Panc1 (cell line): ENCODE data around the gene DAO. TPM values are rescaled to one million over a fixed set of nuclear protein-coding genes. Genes with fewer than 3 reads are reported as not detected.

Experiments
- ATAC-seq: fragments of 200-7000 bp; cut with Tn5 transposase; 2 replicates; pipeline ENCODE4 v1.9.1; 2020; ENCODE audit warnings: mild to moderate bottlenecking, moderate library complexity
- BruUV-seq: library from RNA; stranded (reverse); fragments of 400-500 nt; replicated peaks from 2 replicates; lab custom pipeline; 2021; lab: Mats Ljungman, UMichigan
- CTCF ChIA-PET: fragments of 300-600 bp; sonication (Branson Sonifier 250); formaldehyde crosslinking; loops from one replicate; lab custom pipeline; 2022; ENCODE audit warnings: antibody characterized with exemption; lab: Charles Lee
- POLR2A ChIA-PET: fragments of 300-600 bp; sonication (Branson Sonifier 250); formaldehyde crosslinking; loops from one replicate; lab custom pipeline; 2022; ENCODE audit warnings: antibody characterized with exemption; lab: Charles Lee
- DNase-seq: peaks from one replicate; pipeline ENCODE4 v3.0.0-alpha.2; 2010; ENCODE audit warnings: low read depth, low spot score
- H3K27ac ChIP-seq: 2 replicates; pipeline ENCODE4 v1.5.1; 2011; ENCODE audit warnings: mild to moderate bottlenecking, low read length, inconsistent platforms
- H3K27me3 ChIP-seq: fragments of 200-500 bp; sonication (Bioruptor generic); 2 replicates; pipeline ENCODE4 v1.6.0; 2014; ENCODE audit warnings: low read length, inconsistent platforms; ENCODE audit not compliant: control insufficient read depth, insufficient read depth
- H3K36me3 ChIP-seq: fragments of 200-500 bp; sonication (Bioruptor generic); 2 replicates; pipeline ENCODE4 v1.5.1; 2014; ENCODE audit warnings: inconsistent platforms, mild to moderate bottlenecking, low read length, moderate library complexity; ENCODE audit not compliant: control insufficient read depth, insufficient read depth
- H3K4me1 ChIP-seq: 2 replicates; pipeline ENCODE4 v1.5.1; 2011; ENCODE audit warnings: inconsistent platforms, mild to moderate bottlenecking, low read length, moderate library complexity; ENCODE audit not compliant: control insufficient read depth, insufficient read depth
- H3K4me3 ChIP-seq, 2 experiments: 2 replicates each; pipeline ENCODE4 v1.5.1; 2011 to 2012; ENCODE audit warnings: low read depth in 2 of 2, low read length in 2 of 2, mild to moderate bottlenecking in 2 of 2, inconsistent platforms in 1 of 2, moderate library complexity in 1 of 2
- H3K9me3 ChIP-seq: fragments of 200-500 bp; sonication (Bioruptor generic); 2 replicates; pipeline ENCODE4 v1.5.1; 2014; ENCODE audit warnings: low read depth, mild to moderate bottlenecking, inconsistent platforms, low read length, moderate library complexity; ENCODE audit not compliant: control insufficient read depth, insufficient read depth
- CTCF ChIP-seq: fragments of 450-650 bp; IDR thresholded peaks from 2 replicates; pipeline ENCODE4 v1.5.1; 2017; ENCODE audit warnings: mild to moderate bottlenecking
- POLR2AphosphoS5 ChIP-seq: IDR thresholded peaks from 2 replicates; pipeline ENCODE4 v1.6.1; 2012; ENCODE audit warnings: mild to moderate bottlenecking, low read depth, low read length, moderate library complexity
- SIN3A ChIP-seq: IDR thresholded peaks from 2 replicates; pipeline ENCODE4 v1.6.1; 2012; ENCODE audit warnings: low read depth, mild to moderate bottlenecking, low read length, moderate library complexity, borderline replicate concordance; ENCODE audit not compliant: insufficient read depth
- TCF7L2 ChIP-seq: IDR thresholded peaks from 2 replicates; pipeline ENCODE4 v1.6.1; 2011; ENCODE audit warnings: mild to moderate bottlenecking, low read depth, low read length, inconsistent platforms
- in situ Hi-C: cut with HindIII; loops from 2 replicates; pipeline ENCODE4 v1.10.0; 2016; ENCODE audit warnings: low sequenced_read_pairs, low pct_unique_long_range_greater_than_20kb
- intact Hi-C: fragments of 100-400 bp; cut with micrococcal nuclease; formaldehyde crosslinking; loops from one replicate; pipeline ENCODE4 v1.10.0; 2022; ENCODE audit not compliant: unreplicated experiment
- total RNA-seq: library from RNA; stranded (reverse); gene quantifications from one replicate; pipeline ENCODE4 v1.2.1, GENCODE V29; 2021; ENCODE audit not compliant: unreplicated experiment
- TF ChIP-seq, protein P1 (sequence below), 2 experiments: IDR thresholded peaks; 2 replicates each; pipeline ENCODE4 v1.6.1; 2011 to 2012; ENCODE audit warnings: low read depth in 2 of 2, control low read depth in 1 of 2, low read length in 1 of 2, mild to moderate bottlenecking in 1 of 2, moderate library complexity in 1 of 2; ENCODE audit not compliant: insufficient read depth in 1 of 2

Gene DAO
- total RNA-seq, 1 experiment from 2014 or later, result not detected

- Histone ChIP-seq H3K9me3 (no peaks in the 10 kb centered on the region), H3K27ac (no peak overlapping the region), H3K27me3 (peaks cover 3% of the 10 kb centered on the region; the same call in 1 of the 2 replicates), H3K36me3 (no peaks in the 10 kb centered on the region), H3K4me3 (no peak overlapping the region), H3K4me1 (no peaks in the 10 kb centered on the region)
- ChIA-PET CTCF (no interaction called here), POLR2A (no interaction called here)
- BruUV-seq, result no TSS peak
- DNase-seq (no peak), ATAC-seq (no peak)
- intact Hi-C loops (no loop called here), in situ Hi-C loops (no loop called here)
- TF ChIP-seq SIN3A, result no peak
Observed at GRCh38 chr12:108930155-108930554, 50.3 kb downstream of the DAO start.

- no TSS peak for BruUV-seq
- ChIA-PET POLR2A (no interaction called here), CTCF (no interaction called here)
- no peak for DNase-seq
- Histone ChIP-seq H3K27ac (no peak overlapping the region), H3K27me3 (peaks cover 3% of the 10 kb centered on the region; the same call in 1 of the 2 replicates), H3K4me3 (no peak overlapping the region), H3K4me1 (no peaks in the 10 kb centered on the region), H3K36me3 (no peaks in the 10 kb centered on the region), H3K9me3 (no peaks in the 10 kb centered on the region)
- intact Hi-C loops, result no loop called here
- in situ Hi-C loops, result no loop called here
- ATAC-seq, result no peak
- no peak for TF ChIP-seq POLR2AphosphoS5
- TF ChIP-seq, protein P1, sequence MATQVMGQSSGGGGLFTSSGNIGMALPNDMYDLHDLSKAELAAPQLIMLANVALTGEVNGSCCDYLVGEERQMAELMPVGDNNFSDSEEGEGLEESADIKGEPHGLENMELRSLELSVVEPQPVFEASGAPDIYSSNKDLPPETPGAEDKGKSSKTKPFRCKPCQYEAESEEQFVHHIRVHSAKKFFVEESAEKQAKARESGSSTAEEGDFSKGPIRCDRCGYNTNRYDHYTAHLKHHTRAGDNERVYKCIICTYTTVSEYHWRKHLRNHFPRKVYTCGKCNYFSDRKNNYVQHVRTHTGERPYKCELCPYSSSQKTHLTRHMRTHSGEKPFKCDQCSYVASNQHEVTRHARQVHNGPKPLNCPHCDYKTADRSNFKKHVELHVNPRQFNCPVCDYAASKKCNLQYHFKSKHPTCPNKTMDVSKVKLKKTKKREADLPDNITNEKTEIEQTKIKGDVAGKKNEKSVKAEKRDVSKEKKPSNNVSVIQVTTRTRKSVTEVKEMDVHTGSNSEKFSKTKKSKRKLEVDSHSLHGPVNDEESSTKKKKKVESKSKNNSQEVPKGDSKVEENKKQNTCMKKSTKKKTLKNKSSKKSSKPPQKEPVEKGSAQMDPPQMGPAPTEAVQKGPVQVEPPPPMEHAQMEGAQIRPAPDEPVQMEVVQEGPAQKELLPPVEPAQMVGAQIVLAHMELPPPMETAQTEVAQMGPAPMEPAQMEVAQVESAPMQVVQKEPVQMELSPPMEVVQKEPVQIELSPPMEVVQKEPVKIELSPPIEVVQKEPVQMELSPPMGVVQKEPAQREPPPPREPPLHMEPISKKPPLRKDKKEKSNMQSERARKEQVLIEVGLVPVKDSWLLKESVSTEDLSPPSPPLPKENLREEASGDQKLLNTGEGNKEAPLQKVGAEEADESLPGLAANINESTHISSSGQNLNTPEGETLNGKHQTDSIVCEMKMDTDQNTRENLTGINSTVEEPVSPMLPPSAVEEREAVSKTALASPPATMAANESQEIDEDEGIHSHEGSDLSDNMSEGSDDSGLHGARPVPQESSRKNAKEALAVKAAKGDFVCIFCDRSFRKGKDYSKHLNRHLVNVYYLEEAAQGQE (IDR thresholded peaks at IDR 0.05; ENCODE audit: insufficient read depth in 1 of 2, low read depth in 2 of 2, low read length in 1 of 2), result no peak
- TF ChIP-seq SIN3A, result no peak
- TF ChIP-seq TCF7L2, result no peak
- no peak for TF ChIP-seq CTCF
Observed at GRCh38 chr12:108930756-108931155, 50.9 kb downstream of the DAO start.

GRCh38 chr12:108933949-108934348, 54.1 kb downstream of the DAO start:
- POLR2A ChIA-PET, result interaction anchor here (0.7 kb wide), 1 partner anchor 24 kb away, joined by 3 read pairs; no protein-coding TSS in a partner anchor
- intact Hi-C loops (no loop called here), in situ Hi-C loops (no loop called here)
- CTCF ChIA-PET, result no interaction called here
- no peak for DNase-seq
- H3K27me3 ChIP-seq, result no peaks in the 10 kb centered on the region; the same call in 1 of the 2 replicates
- no peak for TF ChIP-seq CTCF
- H3K4me3 ChIP-seq, result no peak overlapping the region
- no peak for ATAC-seq
- BruUV-seq, result no TSS peak
- no peaks in the 10 kb centered on the region for H3K9me3 ChIP-seq
- H3K27ac ChIP-seq, result no peak overlapping the region
- H3K36me3 ChIP-seq, result no peaks in the 10 kb centered on the region
- no peaks in the 10 kb centered on the region for H3K4me1 ChIP-seq
